ENCODE data around the gene ARRB2. TPM values are rescaled to one million over a fixed set of nuclear protein-coding genes. Genes with fewer than 3 reads are reported as not detected.

Gene ARRB2
- total and polyA plus RNA-seq, 11 donors: 10.9 to 87.6 (median 23.0) TPM

- Histone ChIP-seq H3K4me3 (no peak overlapping the region), H3K27me3 (peaks cover 0 to 15% (median 0%) of the 10 kb centered on the region in 9 donors), H3K36me3 (peaks cover 0 to 19% (median 0%) of the 10 kb centered on the region in 9 donors), H3K9me3 (no peaks in the 10 kb centered on the region), H3K27ac (peak overlapping the region in 2 of 12 donors; percentile 20 to 79), H3K4me1 (peaks cover 0 to 65% (median 18%) of the 10 kb centered on the region in 12 donors)
- 72 to 77% (median 75%) methylated on average over 9 of the region's 9 CpGs for WGBS, 4 donors
- peak in 2 of 4 donors; percentile 1 to 5 for ATAC-seq
- DNase-seq: no peak
- no peak for TF ChIP-seq POLR2A (IDR thresholded peaks at IDR 0.05)
- TF ChIP-seq, protein P1, sequence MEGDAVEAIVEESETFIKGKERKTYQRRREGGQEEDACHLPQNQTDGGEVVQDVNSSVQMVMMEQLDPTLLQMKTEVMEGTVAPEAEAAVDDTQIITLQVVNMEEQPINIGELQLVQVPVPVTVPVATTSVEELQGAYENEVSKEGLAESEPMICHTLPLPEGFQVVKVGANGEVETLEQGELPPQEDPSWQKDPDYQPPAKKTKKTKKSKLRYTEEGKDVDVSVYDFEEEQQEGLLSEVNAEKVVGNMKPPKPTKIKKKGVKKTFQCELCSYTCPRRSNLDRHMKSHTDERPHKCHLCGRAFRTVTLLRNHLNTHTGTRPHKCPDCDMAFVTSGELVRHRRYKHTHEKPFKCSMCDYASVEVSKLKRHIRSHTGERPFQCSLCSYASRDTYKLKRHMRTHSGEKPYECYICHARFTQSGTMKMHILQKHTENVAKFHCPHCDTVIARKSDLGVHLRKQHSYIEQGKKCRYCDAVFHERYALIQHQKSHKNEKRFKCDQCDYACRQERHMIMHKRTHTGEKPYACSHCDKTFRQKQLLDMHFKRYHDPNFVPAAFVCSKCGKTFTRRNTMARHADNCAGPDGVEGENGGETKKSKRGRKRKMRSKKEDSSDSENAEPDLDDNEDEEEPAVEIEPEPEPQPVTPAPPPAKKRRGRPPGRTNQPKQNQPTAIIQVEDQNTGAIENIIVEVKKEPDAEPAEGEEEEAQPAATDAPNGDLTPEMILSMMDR (IDR thresholded peaks at IDR 0.05): no peak
- intact Hi-C loops (cut with DNase I): loop anchor here in 4 of 10 donors (5.0 to 10.0 kb wide), 3 partner anchors 49 to 251 kb away; partner anchors contain the start of genes CAMTA2 (in 1 of the 4), GLTPD2 (in 1 of the 4) and VMO1 (in 1 of the 4)
Observed at GRCh38 chr17:4735876-4736651, 25.6 kb downstream of the ARRB2 start.

DNA sequence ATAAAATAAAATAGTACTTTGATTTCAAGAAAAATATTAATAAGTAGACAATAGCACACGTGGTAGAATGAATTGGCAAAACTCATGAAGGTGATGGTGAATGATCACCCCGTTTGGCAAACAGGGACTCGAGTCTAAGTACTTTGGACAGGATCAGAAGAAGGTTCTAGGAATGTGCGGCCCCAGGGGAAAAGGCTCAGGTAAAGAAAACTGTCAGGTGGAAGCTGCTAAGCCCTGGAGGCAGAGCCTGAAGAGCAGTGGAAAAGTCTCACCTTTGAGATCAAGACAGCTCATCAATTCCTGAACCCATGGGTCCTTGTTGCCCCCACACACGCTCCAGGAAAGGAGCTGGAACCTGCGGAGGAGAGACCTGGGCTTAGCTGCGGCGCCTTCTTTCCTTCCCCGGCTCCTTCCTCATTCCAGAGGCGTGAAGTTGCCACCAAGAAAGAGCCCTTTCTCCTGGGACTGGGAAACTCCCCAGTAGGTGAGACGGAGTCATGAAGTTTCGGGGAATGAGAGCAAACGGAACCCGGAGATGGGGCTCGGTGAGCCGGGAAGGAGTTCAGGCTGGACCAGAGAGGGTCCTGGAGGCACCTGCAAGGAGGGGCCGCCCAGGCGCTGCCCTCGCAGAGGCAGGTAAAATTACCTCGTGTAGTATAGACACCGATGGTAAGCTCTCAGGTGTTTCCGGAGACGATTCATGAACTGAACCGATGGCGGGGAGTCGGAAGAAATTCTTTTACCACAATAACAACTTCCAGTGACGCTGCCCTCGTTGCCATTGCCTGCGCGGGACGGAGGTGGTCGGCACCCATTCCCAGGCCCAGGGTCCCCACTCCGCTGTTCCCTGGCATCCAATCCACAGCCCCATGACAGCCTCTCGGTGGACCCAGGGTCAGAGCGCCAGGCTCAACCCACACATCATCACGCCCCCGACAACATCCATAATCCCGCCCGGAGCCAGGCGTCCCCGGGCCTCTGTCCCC is 28.0 kb downstream of the ARRB2 start:
- Histone ChIP-seq H3K4me3 (peak overlapping the region; percentile 62 to 94 (median 84)), H3K9me3 (no peaks in the 10 kb centered on the region), H3K36me3 (peaks cover 0 to 10% (median 0%) of the 10 kb centered on the region in 9 donors), H3K27me3 (peaks cover 0 to 20% (median 0%) of the 10 kb centered on the region in 9 donors), H3K4me1 (peaks cover 0 to 49% (median 10%) of the 10 kb centered on the region in 12 donors), H3K27ac (peak overlapping the region in 8 of 12 donors; percentile 8 to 77 (median 56))
- TF ChIP-seq POLR2A (IDR thresholded peaks at IDR 0.05): no peak
- TF ChIP-seq, protein P1 (IDR thresholded peaks at IDR 0.05): no peak
- 20 to 44% (median 28%) methylated on average over 41 of the region's 41 CpGs for WGBS, 4 donors
- intact Hi-C loops (cut with DNase I): loop anchor here in 4 of 10 donors (5.0 to 10.0 kb wide), 3 partner anchors 46 to 249 kb away; partner anchors contain the start of genes CAMTA2 (in 1 of the 4), GLTPD2 (in 1 of the 4) and VMO1 (in 1 of the 4)
- peak in 2 of 4 donors; percentile 3 to 15 for ATAC-seq
- no peak for DNase-seq

GRCh38 chr17:4739122-4740024 is 28.9 kb downstream of the ARRB2 start, which contains the start of the genes CXCL16 and ZMYND15:
TSS of gene CXCL16 (minus strand) at chr17:4739928. CDS start at chr17:4739339, 589 bp downstream.
TSS of gene ZMYND15 (plus strand) at chr17:4739833. CDS start at chr17:4740549, 716 bp downstream.
- peaks cover 0 to 39% (median 10%) of the 10 kb centered on the region in 12 donors for H3K4me1 ChIP-seq
- H3K27me3 ChIP-seq: peaks cover 0 to 30% (median 4%) of the 10 kb centered on the region in 9 donors
- 0 to 1% (median 1%) methylated on average over 31 to 100 of the region's 100 CpGs for WGBS, 4 donors
- intact Hi-C loops (cut with DNase I): loop anchor here in 5 of 10 donors (5.0 to 10.0 kb wide), 4 partner anchors 43 to 248 kb away; partner anchors contain the start of genes CAMTA2 (in 1 of the 5), GLTPD2 (in 1 of the 5) and VMO1 (in 1 of the 5)
- H3K27ac ChIP-seq: peak within 1 kb of the TSS in 8 of 12 donors; percentile 14 to 77 (median 57)
- DNase-seq: peak; percentile 47 to 83 (median 57)
- peak within 1 kb of the TSS; percentile 62 to 94 (median 84) for H3K4me3 ChIP-seq
- H3K9me3 ChIP-seq: no peaks in the 10 kb centered on the region
- TF ChIP-seq, protein P1 (IDR thresholded peaks at IDR 0.05): no peak
- TF ChIP-seq POLR2A (IDR thresholded peaks at IDR 0.05): no peak
- peak in 3 of 4 donors; percentile 63 to 72 (median 63) for ATAC-seq
- H3K36me3 ChIP-seq: peaks cover 0 to 3% (median 0%) of the 10 kb centered on the region in 9 donors
